GM12878 (cell line): Measurements from ENCODE around the gene CNGB1. TPM values are rescaled to one million over a fixed set of nuclear protein-coding genes. Genes with fewer than 3 reads are reported as not detected.

Source experiments
- ATAC-seq: fragments of 200-7000 bp; cut with Tn5 transposase; 3 replicates; pipeline ENCODE4 v1.9.1; 2020; ENCODE audit warnings: mild to moderate bottlenecking, moderate library complexity
- BruUV-seq: library from RNA; stranded (reverse); fragments of 400-500 nt; replicated peaks from 2 replicates; lab custom pipeline; 2021; lab: Mats Ljungman, UMichigan
- CTCF ChIA-PET: fragments of 300-600 bp; sonication (Branson Sonifier 250); formaldehyde crosslinking; extraction: SDS; loops from one replicate; lab custom pipeline; 2021; ENCODE audit warnings: inconsistent platforms; lab: Yijun Ruan, JAX
- POLR2A ChIA-PET: fragments of 350-600 bp; formaldehyde crosslinking; extraction: SDS; loops from one replicate; lab custom pipeline; 2021; ENCODE audit warnings: inconsistent platforms; lab: Charles Lee
- RAD21 ChIA-PET: fragments of 300-600 bp; sonication (Branson Sonifier 250); formaldehyde crosslinking; loops from one replicate; lab custom pipeline; 2023; ENCODE audit warnings: antibody characterized with exemption; ENCODE audit not compliant: unreplicated experiment; lab: Charles Lee
- SMC1A ChIA-PET: fragments of 300-600 bp; sonication (Branson Sonifier 250); formaldehyde crosslinking; loops from one replicate; lab custom pipeline; 2023; ENCODE audit not compliant: unreplicated experiment, uncharacterized antibody; lab: Charles Lee
- DNase-seq: peaks from one replicate; pipeline ENCODE4 v3.0.0-alpha.2; 2011; ENCODE audit warnings: low read depth, low spot score
- FAIRE-seq: peaks from 3 replicates; lab custom pipeline; 2011; peaks lifted over from hg19 to GRCh38; lab: Jason Lieb, UNC
- H2AFZ ChIP-seq: 2 replicates; pipeline ENCODE4 v1.6.0; 2011; ENCODE audit warnings: low read depth, low read length, control low read depth; ENCODE audit not compliant: control insufficient read depth
- H3K27ac ChIP-seq: 2 replicates; pipeline ENCODE4 v1.5.1; 2011; ENCODE audit warnings: control low read depth; ENCODE audit not compliant: control insufficient read depth, insufficient read depth
- H3K27me3 ChIP-seq, 2 experiments: replicated peaks in 1 of 2; 2 replicates each; pipeline versions ENCODE4 v1.6.0 to v1.6.1; 2011; ENCODE audit warnings: low read length in 1 of 2; ENCODE audit not compliant: control insufficient read depth in 2 of 2, insufficient read depth in 2 of 2
- H3K36me3 ChIP-seq, 2 experiments: 2 replicates each; pipeline ENCODE4 v1.5.1; 2011; ENCODE audit warnings: low read length in 1 of 2; ENCODE audit not compliant: control insufficient read depth in 2 of 2, insufficient read depth in 2 of 2
- H3K4me1 ChIP-seq: 2 replicates; pipeline ENCODE4 v1.6.1; 2011; ENCODE audit warnings: mild to moderate bottlenecking, low read length, moderate library complexity, mixed read lengths; ENCODE audit not compliant: control insufficient read depth, insufficient read depth
- H3K4me2 ChIP-seq: 2 replicates; pipeline ENCODE4 v1.6.0; 2011; ENCODE audit warnings: control low read depth; ENCODE audit not compliant: control insufficient read depth, insufficient read depth
- H3K4me3 ChIP-seq: fragments of 200-600 bp; sonication (generic); 2 replicates; pipeline ENCODE4 v1.5.1; 2016
- H3K79me2 ChIP-seq: 2 replicates; pipeline ENCODE4 v1.6.0; 2011; ENCODE audit warnings: low read length; ENCODE audit not compliant: control insufficient read depth, insufficient read depth
- H3K9ac ChIP-seq: 2 replicates; pipeline ENCODE4 v1.8.0; 2011; ENCODE audit warnings: low read length, control low read depth, mixed read lengths; ENCODE audit not compliant: control insufficient read depth, insufficient read depth
- H3K9me3 ChIP-seq: replicated peaks from 3 replicates; pipeline ENCODE4 v1.5.1; 2011; ENCODE audit warnings: mild to moderate bottlenecking, low read length; ENCODE audit not compliant: control insufficient read depth, insufficient read depth
- H4K20me1 ChIP-seq: 2 replicates; pipeline ENCODE4 v1.6.0; 2011; ENCODE audit not compliant: control insufficient read depth, insufficient read depth
- ATF7 ChIP-seq: fragments of 450-650 bp; IDR thresholded peaks from 2 replicates; pipeline ENCODE4 v1.6.1; 2016; ENCODE audit warnings: low read depth, mild to moderate bottlenecking
- BRCA1 ChIP-seq: IDR thresholded peaks from 2 replicates; pipeline ENCODE4 v1.6.1; 2011; ENCODE audit warnings: low read depth, low read length, improper control_type of control experiment
- CHD1 ChIP-seq: IDR thresholded peaks from 2 replicates; pipeline ENCODE4 v1.6.1; 2012; ENCODE audit warnings: low read depth, low read length, improper control_type of control experiment
- CTCF ChIP-seq, 3 experiments: IDR thresholded peaks in 2 of 3; conservative IDR thresholded peaks in 1 of 3; 2 replicates each; pipeline ENCODE4 v1.5.1; 2011; ENCODE audit warnings: low read depth in 3 of 3, low read length in 3 of 3, mild to moderate bottlenecking in 3 of 3, control low read depth in 2 of 3, moderate library complexity in 2 of 3, inconsistent platforms in 1 of 3, mixed read lengths in 1 of 3; ENCODE audit not compliant: control insufficient read depth in 2 of 3, insufficient read depth in 1 of 3; ENCODE audit errors: extremely low read depth in 1 of 3
- ESRRA ChIP-seq: IDR thresholded peaks from 2 replicates; pipeline ENCODE4 v1.6.1; 2012; ENCODE audit warnings: mild to moderate bottlenecking, low read length, improper control_type of control experiment
- MEF2B ChIP-seq: fragments of 450-650 bp; IDR thresholded peaks from 2 replicates; pipeline ENCODE4 v1.6.1; 2018; ENCODE audit warnings: mild to moderate bottlenecking, moderate library complexity; ENCODE audit not compliant: partially characterized antibody, poor library complexity, severe bottlenecking
- PAX8 ChIP-seq: fragments of 450-650 bp; IDR thresholded peaks from 2 replicates; pipeline ENCODE4 v1.6.1; 2017; ENCODE audit warnings: mild to moderate bottlenecking, moderate library complexity
- SPI1 ChIP-seq: IDR thresholded peaks from 2 replicates; pipeline ENCODE4 v1.6.1; 2011; ENCODE audit warnings: low read depth, mild to moderate bottlenecking, low read length, moderate library complexity, borderline replicate concordance; ENCODE audit not compliant: insufficient read depth
- WGBS: methylation state at CpG from one replicate; pipeline ENCODE4 v1.1.6; 2016; ENCODE audit warnings: low lambda C conversion rate; ENCODE audit not compliant: insufficient replicate concordance, insufficient coverage; ENCODE audit errors: missing lambda C conversion rate; 5-methylcytosine and 5-hydroxymethylcytosine counted together
- in situ Hi-C: fragments of 300-500 bp; cut with MboI; formaldehyde crosslinking; loops from 9 replicates; pipeline ENCODE4 v1.14.3; 2018; ENCODE audit warnings: mixed read lengths
- intact Hi-C: fragments of 100-400 bp; cut with micrococcal nuclease; formaldehyde crosslinking; loops from one replicate; pipeline ENCODE4 v1.14.2; 2022; ENCODE audit not compliant: unreplicated experiment
- polyA plus RNA-seq, 11 experiments: library from polyadenylated mRNA; depleted of rRNA in 4 of 11; unstranded in 6 of 11; stranded (reverse) in 5 of 11; fragments of >200 nt; fragmentation: Nextera tagmentation in 4 of 11; fragmentation: Illumina TruSeq in 1 of 11; extraction: Ambion mirVana in 4 of 11; extraction: Trizol in 1 of 11; gene quantifications; 1 replicate in 1 of 11; 2 replicates in 10 of 11; pipeline versions ENCODE4 v1.2.1 to v1.2.3, GENCODE V29; 2011 to 2016; ENCODE audit warnings: inconsistent platforms in 2 of 11, missing spikeins in 2 of 11, low read depth in 1 of 11
- total RNA-seq, 4 experiments: library from RNA; depleted of rRNA in 3 of 4; stranded (reverse); fragments of >200 nt in 3 of 4; fragmentation: Illumina TruSeq in 1 of 4; extraction: Trizol in 1 of 4; gene quantifications; 2 replicates each; pipeline versions ENCODE4 v1.2.1 to v1.2.3, GENCODE V29; 2013 to 2021
- TF ChIP-seq, protein P1 (sequence below): fragments of 450-650 bp; IDR thresholded peaks from 2 replicates; pipeline ENCODE4 v1.6.1; 2014; ENCODE audit warnings: mild to moderate bottlenecking
- TF ChIP-seq, protein P2 (sequence below): fragments of 450-650 bp; IDR thresholded peaks from 2 replicates; pipeline ENCODE4 v1.6.1; 2016; ENCODE audit warnings: mild to moderate bottlenecking, moderate library complexity, borderline replicate concordance

CNGB1 gene
- total and polyA plus RNA-seq, 10 of the 15 experiments (the other 5 are each of a cell fraction or from before 2014, with no cell fraction given): 0.03 TPM; not detected in 9

DNA sequence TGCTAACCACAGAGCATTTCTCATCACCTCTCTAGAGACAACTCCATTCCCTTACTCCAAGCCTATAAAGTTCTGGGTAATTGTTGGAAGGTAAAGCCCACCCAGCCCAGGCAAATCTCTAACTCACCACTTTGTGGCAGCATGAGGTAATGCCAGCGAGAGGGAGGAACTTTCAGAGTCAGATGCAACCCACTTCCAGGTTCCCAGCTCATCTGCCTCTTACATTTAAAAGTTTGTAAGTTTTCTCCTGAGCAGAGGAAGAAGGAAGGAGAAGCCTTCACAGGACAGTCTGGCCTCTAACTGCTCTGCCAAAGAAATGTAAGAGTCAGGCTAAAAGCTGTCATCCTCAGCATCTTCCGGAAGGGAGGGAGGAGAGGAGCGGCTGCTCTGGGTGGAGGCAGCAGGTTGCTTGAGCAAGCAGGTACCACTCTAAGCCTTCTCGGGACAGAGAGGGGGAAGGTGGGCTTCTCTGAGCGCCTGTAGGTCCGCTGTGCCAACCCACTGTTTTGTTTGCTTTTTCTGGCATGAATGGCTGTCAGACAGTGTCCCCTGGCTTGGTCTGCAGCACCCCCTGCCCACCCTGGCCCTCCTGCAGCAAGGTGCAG lies 28.5 kb upstream of the CNGB1 start:
- Histone ChIP-seq H3K9me3 (no peaks in the 10 kb centered on the region), H3K27me3 (no peaks in the 10 kb centered on the region), H3K9ac (peak overlapping the region; percentile 59), H3K4me2 (peak overlapping the region; percentile 95), H3K36me3 (no peaks in the 10 kb centered on the region; a peak in 1 of 4 replicates), H3K4me3 (peak overlapping the region; percentile 76), H3K27ac (peak overlapping the region; percentile 38), H4K20me1 (no peaks in the 10 kb centered on the region), H3K79me2 (peaks cover 12% of the 10 kb centered on the region), H2AFZ (peak overlapping the region; percentile 5; the same call in 1 of the 2 replicates), H3K4me1 (peaks cover 13% of the 10 kb centered on the region)
- no peak for DNase-seq
- WGBS: under 1% methylated on average over 6 of the region's 6 CpGs
- no TSS peak for BruUV-seq
- TF ChIP-seq ESRRA (no peak), PAX8 (no peak), CHD1 (no peak), SPI1 (peak; percentile 12; the same call in 1 of the 2 replicates), ATF7 (0 out of 2 replicates have a peak, but pooled peaks have one; percentile 32), CTCF (IDR thresholded peaks at IDR 0.05 in 2 of 3, conservative IDR thresholded peaks at IDR 0.05 in 1 of 3; ENCODE audit: control insufficient read depth in 2 of 3, extremely low read depth in 1 of 3, insufficient read depth in 1 of 3, low read depth in 3 of 3, low read length in 3 of 3) (peak in 2 of 3 experiments; percentile 15 to 16; a peak in 2 of 6 replicates), BRCA1 (no peak), MEF2B (no peak)
- TF ChIP-seq, protein P1, sequence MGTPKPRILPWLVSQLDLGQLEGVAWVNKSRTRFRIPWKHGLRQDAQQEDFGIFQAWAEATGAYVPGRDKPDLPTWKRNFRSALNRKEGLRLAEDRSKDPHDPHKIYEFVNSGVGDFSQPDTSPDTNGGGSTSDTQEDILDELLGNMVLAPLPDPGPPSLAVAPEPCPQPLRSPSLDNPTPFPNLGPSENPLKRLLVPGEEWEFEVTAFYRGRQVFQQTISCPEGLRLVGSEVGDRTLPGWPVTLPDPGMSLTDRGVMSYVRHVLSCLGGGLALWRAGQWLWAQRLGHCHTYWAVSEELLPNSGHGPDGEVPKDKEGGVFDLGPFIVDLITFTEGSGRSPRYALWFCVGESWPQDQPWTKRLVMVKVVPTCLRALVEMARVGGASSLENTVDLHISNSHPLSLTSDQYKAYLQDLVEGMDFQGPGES: no peak
- TF ChIP-seq, protein P2, sequence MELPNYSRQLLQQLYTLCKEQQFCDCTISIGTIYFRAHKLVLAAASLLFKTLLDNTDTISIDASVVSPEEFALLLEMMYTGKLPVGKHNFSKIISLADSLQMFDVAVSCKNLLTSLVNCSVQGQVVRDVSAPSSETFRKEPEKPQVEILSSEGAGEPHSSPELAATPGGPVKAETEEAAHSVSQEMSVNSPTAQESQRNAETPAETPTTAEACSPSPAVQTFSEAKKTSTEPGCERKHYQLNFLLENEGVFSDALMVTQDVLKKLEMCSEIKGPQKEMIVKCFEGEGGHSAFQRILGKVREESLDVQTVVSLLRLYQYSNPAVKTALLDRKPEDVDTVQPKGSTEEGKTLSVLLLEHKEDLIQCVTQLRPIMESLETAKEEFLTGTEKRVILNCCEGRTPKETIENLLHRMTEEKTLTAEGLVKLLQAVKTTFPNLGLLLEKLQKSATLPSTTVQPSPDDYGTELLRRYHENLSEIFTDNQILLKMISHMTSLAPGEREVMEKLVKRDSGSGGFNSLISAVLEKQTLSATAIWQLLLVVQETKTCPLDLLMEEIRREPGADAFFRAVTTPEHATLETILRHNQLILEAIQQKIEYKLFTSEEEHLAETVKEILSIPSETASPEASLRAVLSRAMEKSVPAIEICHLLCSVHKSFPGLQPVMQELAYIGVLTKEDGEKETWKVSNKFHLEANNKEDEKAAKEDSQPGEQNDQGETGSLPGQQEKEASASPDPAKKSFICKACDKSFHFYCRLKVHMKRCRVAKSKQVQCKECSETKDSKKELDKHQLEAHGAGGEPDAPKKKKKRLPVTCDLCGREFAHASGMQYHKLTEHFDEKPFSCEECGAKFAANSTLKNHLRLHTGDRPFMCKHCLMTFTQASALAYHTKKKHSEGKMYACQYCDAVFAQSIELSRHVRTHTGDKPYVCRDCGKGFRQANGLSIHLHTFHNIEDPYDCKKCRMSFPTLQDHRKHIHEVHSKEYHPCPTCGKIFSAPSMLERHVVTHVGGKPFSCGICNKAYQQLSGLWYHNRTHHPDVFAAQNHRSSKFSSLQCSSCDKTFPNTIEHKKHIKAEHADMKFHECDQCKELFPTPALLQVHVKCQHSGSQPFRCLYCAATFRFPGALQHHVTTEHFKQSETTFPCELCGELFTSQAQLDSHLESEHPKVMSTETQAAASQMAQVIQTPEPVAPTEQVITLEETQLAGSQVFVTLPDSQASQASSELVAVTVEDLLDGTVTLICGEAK: no peak
- in situ Hi-C loops (no loop called here), intact Hi-C loops (no loop called here)
- ChIA-PET CTCF (interaction anchor here (0.9 to 3.8 kb wide), 8 partner anchors 20 to 420 kb away, joined by 3 to 20 read pairs (median 4); no protein-coding TSS in a partner anchor), SMC1A (interaction anchor here (1.6 to 2.3 kb wide), 2 partner anchors 93 to 122 kb away, joined by 4 to 9 read pairs; no protein-coding TSS in a partner anchor), RAD21 (interaction anchor here (1.2 to 2.3 kb wide), 3 partner anchors 93 to 121 kb away, joined by 3 to 5 read pairs (median 4); no protein-coding TSS in a partner anchor), POLR2A (interaction anchor here (0.5 to 0.6 kb wide), 2 partner anchors 18 to 78 kb away, joined by 4 read pairs; no protein-coding TSS in a partner anchor)
- peak; percentile 92 for FAIRE-seq
- ATAC-seq: 0 out of 3 replicates have a peak, but pooled peaks have one; percentile 5
